Activated naive CD4-positive, alpha-beta T cell treated with anti-CD3 and anti-CD28 coated beads, Interleukin-2, amount 10 ng/mL, durations not matched to agents 7 days and 5 days (primary cell): ENCODE results near the gene YIF1A.
"Not testable (repeated sequence)": the region's sequence is repeated elsewhere in the genome, so short reads cannot be mapped to it uniquely, and the experiment has no call there.

ENCODE experiments used
- CTCF ChIA-PET: fragments of 350-600 bp; sonication (Branson Sonifier 250); formaldehyde crosslinking; loops from one replicate; lab custom pipeline; 2021; ENCODE audit warnings: antibody characterized with exemption; lab: Charles Lee
- DNase-seq: peaks from one replicate; pipeline ENCODE4 v3.0.0-alpha.2; 2020
- H3K27ac Mint-ChIP-seq: one replicate; pipeline ENCODE4 v1.8.0; 2021; ENCODE audit warnings: mild to moderate bottlenecking, moderate library complexity, mixed read lengths
- H3K27me3 Mint-ChIP-seq: one replicate; pipeline ENCODE4 v1.8.0; 2021; ENCODE audit warnings: mild to moderate bottlenecking, mixed read lengths
- H3K36me3 Mint-ChIP-seq: one replicate; pipeline ENCODE4 v1.8.0; 2021; ENCODE audit warnings: mixed read lengths
- H3K4me1 Mint-ChIP-seq: one replicate; pipeline ENCODE4 v1.8.0; 2021; ENCODE audit warnings: mixed read lengths
- H3K4me3 Mint-ChIP-seq: one replicate; pipeline ENCODE4 v1.8.0; 2021; ENCODE audit warnings: mild to moderate bottlenecking, moderate library complexity, mixed read lengths
- H3K9me3 Mint-ChIP-seq: one replicate; pipeline ENCODE4 v1.8.0; 2021; ENCODE audit warnings: mixed read lengths

Gene YIF1A

GRCh38 chr11:66330931-66331330 lies 42.0 kb upstream of the YIF1A start:
- DNase-seq: no peak
- no peak overlapping the region for H3K27ac Mint-ChIP-seq
- peaks cover 7% of the 10 kb centered on the region for H3K27me3 Mint-ChIP-seq
- no peaks in the 10 kb centered on the region for H3K9me3 Mint-ChIP-seq
- no peaks in the 10 kb centered on the region for H3K36me3 Mint-ChIP-seq
- H3K4me1 Mint-ChIP-seq: peaks cover 37% of the 10 kb centered on the region
- no peak overlapping the region for H3K4me3 Mint-ChIP-seq
- CTCF ChIA-PET: interaction anchor here (0.7 to 4.4 kb wide), 4 partner anchors 19 to 361 kb away, joined by 3 to 41 read pairs (median 6); no protein-coding TSS in a partner anchor

GRCh38 chr11:66329165-66329673 lies 40.3 kb upstream of the YIF1A start:
- H3K27me3 Mint-ChIP-seq: no peaks in the 10 kb centered on the region
- peak overlapping the region; percentile 87 for H3K27ac Mint-ChIP-seq
- no peak overlapping the region for H3K4me3 Mint-ChIP-seq
- no peaks in the 10 kb centered on the region for H3K36me3 Mint-ChIP-seq
- CTCF ChIA-PET: interaction anchor here (0.8 to 4.4 kb wide), 6 partner anchors 9 to 59 kb away, joined by 3 to 41 read pairs (median 6); no protein-coding TSS in a partner anchor
- H3K4me1 Mint-ChIP-seq: peaks cover 48% of the 10 kb centered on the region
- H3K9me3 Mint-ChIP-seq: no peaks in the 10 kb centered on the region
- DNase-seq: no peak

- peak overlapping the region; percentile 87 for H3K27ac Mint-ChIP-seq
- H3K27me3 Mint-ChIP-seq: no peaks in the 10 kb centered on the region
- peaks cover under 1% of the 10 kb centered on the region for H3K9me3 Mint-ChIP-seq
- H3K4me1 Mint-ChIP-seq: peaks cover 55% of the 10 kb centered on the region
- H3K4me3 Mint-ChIP-seq: peak overlapping the region; percentile 21
- H3K36me3 Mint-ChIP-seq: no peaks in the 10 kb centered on the region
- peak; percentile 87 for DNase-seq
- CTCF ChIA-PET: interaction anchor here (0.8 to 2.2 kb wide), 5 partner anchors 9 to 60 kb away, joined by 3 to 28 read pairs (median 3); no protein-coding TSS in a partner anchor
These were observed 39.6 kb upstream of the YIF1A start for GRCh38 chr11:66328302-66329144.

- Mint-ChIP-seq H3K36me3 (no peaks in the 10 kb centered on the region), H3K4me1 (peaks cover 61% of the 10 kb centered on the region), H3K27me3 (no peaks in the 10 kb centered on the region), H3K9me3 (peaks cover 6% of the 10 kb centered on the region), H3K27ac (peak overlapping the region; percentile 87), H3K4me3 (no peak overlapping the region)
- DNase-seq: peak; percentile 55
- CTCF ChIA-PET: no interaction called here
These were observed 39.0 kb upstream of the YIF1A start for GRCh38 chr11:66328031-66328301.

GRCh38 chr11:66327171-66328030 lies 38.5 kb upstream of the YIF1A start:
- CTCF ChIA-PET: interaction anchor here (1.3 to 1.8 kb wide), 2 partner anchors 15 to 16 kb away, joined by 9 to 15 read pairs; no protein-coding TSS in a partner anchor
- Mint-ChIP-seq H3K27me3 (no peaks in the 10 kb centered on the region), H3K4me3 (no peak overlapping the region), H3K4me1 (peaks cover 65% of the 10 kb centered on the region), H3K27ac (peak overlapping the region; percentile 87), H3K36me3 (no peaks in the 10 kb centered on the region), H3K9me3 (peaks cover 6% of the 10 kb centered on the region)
- DNase-seq: no peak

- H3K36me3 Mint-ChIP-seq: no peaks in the 10 kb centered on the region
- peak overlapping the region; percentile 58 for H3K4me3 Mint-ChIP-seq
- H3K27ac Mint-ChIP-seq: peak overlapping the region; percentile 87
- peaks cover 6% of the 10 kb centered on the region for H3K9me3 Mint-ChIP-seq
- peak; percentile 85 for DNase-seq
- CTCF ChIA-PET: interaction anchor here (1.3 to 1.8 kb wide), 2 partner anchors 14 to 16 kb away, joined by 9 to 15 read pairs; no protein-coding TSS in a partner anchor
- no peaks in the 10 kb centered on the region for H3K27me3 Mint-ChIP-seq
- peaks cover 68% of the 10 kb centered on the region for H3K4me1 Mint-ChIP-seq
These were observed 37.5 kb upstream of the YIF1A start for GRCh38 chr11:66326261-66327111.

- peaks cover 75% of the 10 kb centered on the region for H3K4me1 Mint-ChIP-seq
These were observed 36.3 kb upstream of the YIF1A start for GRCh38 chr11:66325263-66325671.

GRCh38 chr11:66324664-66325063 lies 35.7 kb upstream of the YIF1A start:
- no peak overlapping the region for H3K4me3 Mint-ChIP-seq
- peaks cover 7% of the 10 kb centered on the region for H3K36me3 Mint-ChIP-seq
- CTCF ChIA-PET: interaction anchor here (0.9 to 1.8 kb wide), 2 partner anchors 9 to 13 kb away, joined by 3 to 10 read pairs; no protein-coding TSS in a partner anchor
- H3K27ac Mint-ChIP-seq: peak overlapping the region; percentile 59
- H3K4me1 Mint-ChIP-seq: peaks cover 81% of the 10 kb centered on the region
- peaks cover 12% of the 10 kb centered on the region for H3K9me3 Mint-ChIP-seq
- no peak for DNase-seq
- no peaks in the 10 kb centered on the region for H3K27me3 Mint-ChIP-seq

More at GRCh38 chr11:66325263-66325671, 36.3 kb upstream of the YIF1A start:
- CTCF ChIA-PET: interaction anchor here (1.8 kb wide), 1 partner anchor 13 kb away, joined by 10 read pairs; no protein-coding TSS in a partner anchor
- H3K4me3 Mint-ChIP-seq: no peak overlapping the region
- no peaks in the 10 kb centered on the region for H3K27me3 Mint-ChIP-seq
- H3K36me3 Mint-ChIP-seq: peaks cover 3% of the 10 kb centered on the region
- H3K27ac Mint-ChIP-seq: peak overlapping the region; percentile 87
- DNase-seq: no peak
- H3K9me3 Mint-ChIP-seq: peaks cover 7% of the 10 kb centered on the region

GRCh38 chr11:66323684-66324083 lies 34.7 kb upstream of the YIF1A start:
- H3K27ac Mint-ChIP-seq: no peak overlapping the region
- no peak overlapping the region for H3K4me3 Mint-ChIP-seq
- peaks cover 15% of the 10 kb centered on the region for H3K36me3 Mint-ChIP-seq
- no peaks in the 10 kb centered on the region for H3K27me3 Mint-ChIP-seq
- peaks cover 85% of the 10 kb centered on the region for H3K4me1 Mint-ChIP-seq
- H3K9me3 Mint-ChIP-seq: peaks cover 15% of the 10 kb centered on the region
- CTCF ChIA-PET: interaction anchor here (0.9 to 1.8 kb wide), 2 partner anchors 8 to 12 kb away, joined by 3 to 10 read pairs; no protein-coding TSS in a partner anchor
- DNase-seq: no peak

GRCh38 chr11:66322732-66323427 lies 33.9 kb upstream of the YIF1A start:
- Mint-ChIP-seq H3K4me1 (peaks cover 85% of the 10 kb centered on the region), H3K27ac (no peak overlapping the region), H3K4me3 (no peak overlapping the region), H3K9me3 (peaks cover 15% of the 10 kb centered on the region), H3K27me3 (no peaks in the 10 kb centered on the region), H3K36me3 (peaks cover 17% of the 10 kb centered on the region)
- CTCF ChIA-PET: no interaction called here
- DNase-seq: no peak

- no peak overlapping the region for H3K27ac Mint-ChIP-seq
- peaks cover 83% of the 10 kb centered on the region for H3K4me1 Mint-ChIP-seq
- peaks cover 15% of the 10 kb centered on the region for H3K9me3 Mint-ChIP-seq
- no peak for DNase-seq
- peaks cover 17% of the 10 kb centered on the region for H3K36me3 Mint-ChIP-seq
- H3K27me3 Mint-ChIP-seq: no peaks in the 10 kb centered on the region
- no peak overlapping the region for H3K4me3 Mint-ChIP-seq
- CTCF ChIA-PET: interaction anchor here (0.9 to 1.2 kb wide), 2 partner anchors 9 to 10 kb away, joined by 3 to 4 read pairs; no protein-coding TSS in a partner anchor
These were observed 32.7 kb upstream of the YIF1A start for GRCh38 chr11:66321606-66322005.

GRCh38 chr11:66320748-66321147 lies 31.8 kb upstream of the YIF1A start:
- H3K27me3 Mint-ChIP-seq, DNase-seq, CTCF ChIA-PET, H3K4me3 Mint-ChIP-seq, H3K27ac Mint-ChIP-seq: not testable (repeated sequence)
- Mint-ChIP-seq H3K9me3 (peaks cover 15% of the 10 kb centered on the region), H3K36me3 (peaks cover 17% of the 10 kb centered on the region), H3K4me1 (peaks cover 81% of the 10 kb centered on the region)
